Coronary artery (tissue), 2 donors: ENCODE data around the gene CYB561D1.

ENCODE experiments used
- DNase-seq: peaks from one replicate; pipeline ENCODE4 v3.0.0-alpha.2; 2017; ENCODE audit warnings: low spot score
- H3K27ac ChIP-seq, 2 donors: fragments of 200-600 bp; sonication (generic); one replicate each; pipeline ENCODE4 v1.5.1; 2016 to 2019
- H3K4me3 ChIP-seq: fragments of 200-600 bp; sonication (generic); 2 replicates; pipeline ENCODE4 v1.5.1; 2016; ENCODE audit warnings: mild to moderate bottlenecking, moderate library complexity
- TF ChIP-seq, protein P1 (sequence below): fragments of 200-600 bp; sonication (generic); IDR thresholded peaks from one replicate; pipeline ENCODE4 v1.5.1; 2019; ENCODE audit warnings: antibody characterized with exemption

Gene CYB561D1

DNA sequence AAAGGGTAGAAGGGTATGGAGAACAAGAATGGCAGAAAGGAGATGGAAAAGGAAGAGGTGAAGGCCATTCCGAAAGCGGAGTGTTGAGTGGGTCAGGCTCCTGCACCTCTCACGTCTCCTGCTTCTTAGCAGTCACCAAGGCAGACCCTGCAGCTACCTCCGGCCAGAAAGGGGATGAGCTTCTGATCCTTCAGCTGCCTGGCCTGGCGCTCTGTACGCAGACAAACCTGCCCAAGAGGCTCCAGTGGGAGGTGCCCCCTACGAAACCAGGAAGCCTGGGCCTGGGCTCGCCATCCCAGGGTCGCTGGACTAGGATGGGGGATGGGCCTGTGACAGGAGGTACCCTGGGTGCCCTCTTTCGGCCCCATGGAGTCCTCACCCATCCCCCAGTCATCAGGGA, 48.8 kb downstream of the CYB561D1 start:
- Histone ChIP-seq H3K4me3 (no peak overlapping the region), H3K27ac (no peak overlapping the region)
- TF ChIP-seq, protein P1, sequence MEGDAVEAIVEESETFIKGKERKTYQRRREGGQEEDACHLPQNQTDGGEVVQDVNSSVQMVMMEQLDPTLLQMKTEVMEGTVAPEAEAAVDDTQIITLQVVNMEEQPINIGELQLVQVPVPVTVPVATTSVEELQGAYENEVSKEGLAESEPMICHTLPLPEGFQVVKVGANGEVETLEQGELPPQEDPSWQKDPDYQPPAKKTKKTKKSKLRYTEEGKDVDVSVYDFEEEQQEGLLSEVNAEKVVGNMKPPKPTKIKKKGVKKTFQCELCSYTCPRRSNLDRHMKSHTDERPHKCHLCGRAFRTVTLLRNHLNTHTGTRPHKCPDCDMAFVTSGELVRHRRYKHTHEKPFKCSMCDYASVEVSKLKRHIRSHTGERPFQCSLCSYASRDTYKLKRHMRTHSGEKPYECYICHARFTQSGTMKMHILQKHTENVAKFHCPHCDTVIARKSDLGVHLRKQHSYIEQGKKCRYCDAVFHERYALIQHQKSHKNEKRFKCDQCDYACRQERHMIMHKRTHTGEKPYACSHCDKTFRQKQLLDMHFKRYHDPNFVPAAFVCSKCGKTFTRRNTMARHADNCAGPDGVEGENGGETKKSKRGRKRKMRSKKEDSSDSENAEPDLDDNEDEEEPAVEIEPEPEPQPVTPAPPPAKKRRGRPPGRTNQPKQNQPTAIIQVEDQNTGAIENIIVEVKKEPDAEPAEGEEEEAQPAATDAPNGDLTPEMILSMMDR, result no peak
- no peak for DNase-seq

DNA sequence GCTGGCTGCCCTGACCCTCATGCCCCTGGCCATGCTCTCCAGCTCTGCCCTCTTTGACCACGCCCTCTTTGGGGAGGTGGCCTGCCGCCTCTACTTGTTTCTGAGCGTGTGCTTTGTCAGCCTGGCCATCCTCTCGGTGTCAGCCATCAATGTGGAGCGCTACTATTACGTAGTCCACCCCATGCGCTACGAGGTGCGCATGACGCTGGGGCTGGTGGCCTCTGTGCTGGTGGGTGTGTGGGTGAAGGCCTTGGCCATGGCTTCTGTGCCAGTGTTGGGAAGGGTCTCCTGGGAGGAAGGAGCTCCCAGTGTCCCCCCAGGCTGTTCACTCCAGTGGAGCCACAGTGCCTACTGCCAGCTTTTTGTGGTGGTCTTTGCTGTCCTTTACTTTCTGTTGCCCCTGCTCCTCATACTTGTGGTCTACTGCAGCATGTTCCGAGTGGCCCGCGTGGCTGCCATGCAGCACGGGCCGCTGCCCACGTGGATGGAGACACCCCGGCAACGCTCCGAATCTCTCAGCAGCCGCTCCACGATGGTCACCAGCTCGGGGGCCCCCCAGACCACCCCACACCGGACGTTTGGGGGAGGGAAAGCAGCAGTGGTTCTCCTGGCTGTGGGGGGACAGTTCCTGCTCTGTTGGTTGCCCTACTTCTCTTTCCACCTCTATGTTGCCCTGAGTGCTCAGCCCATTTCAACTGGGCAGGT, 49.5 kb downstream of the CYB561D1 start:
- TF ChIP-seq, protein P1, result no peak
- H3K27ac ChIP-seq, result no peak overlapping the region
- DNase-seq, result no peak
- H3K4me3 ChIP-seq, result no peak overlapping the region

DNA sequence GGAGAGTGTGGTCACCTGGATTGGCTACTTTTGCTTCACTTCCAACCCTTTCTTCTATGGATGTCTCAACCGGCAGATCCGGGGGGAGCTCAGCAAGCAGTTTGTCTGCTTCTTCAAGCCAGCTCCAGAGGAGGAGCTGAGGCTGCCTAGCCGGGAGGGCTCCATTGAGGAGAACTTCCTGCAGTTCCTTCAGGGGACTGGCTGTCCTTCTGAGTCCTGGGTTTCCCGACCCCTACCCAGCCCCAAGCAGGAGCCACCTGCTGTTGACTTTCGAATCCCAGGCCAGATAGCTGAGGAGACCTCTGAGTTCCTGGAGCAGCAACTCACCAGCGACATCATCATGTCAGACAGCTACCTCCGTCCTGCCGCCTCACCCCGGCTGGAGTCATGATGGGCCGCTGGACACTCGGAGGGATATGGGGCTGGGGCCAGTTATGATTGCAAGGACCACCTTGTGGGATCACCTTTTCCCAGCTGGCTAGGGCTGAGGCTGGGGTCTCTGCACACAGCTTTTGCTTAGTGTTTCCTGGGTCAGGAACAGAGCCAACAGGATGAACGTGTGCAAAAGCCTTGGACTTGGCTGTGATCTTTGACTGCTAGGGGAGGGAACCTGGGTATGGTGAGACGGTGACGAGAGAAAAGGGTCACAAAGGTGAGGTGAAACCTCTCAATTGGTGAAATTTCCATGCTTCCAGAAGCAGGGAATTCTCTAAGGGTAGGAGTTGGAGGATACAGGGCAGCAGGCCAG, 50.3 kb downstream of the CYB561D1 start:
- Histone ChIP-seq H3K27ac (no peak overlapping the region), H3K4me3 (no peak overlapping the region)
- TF ChIP-seq, protein P1, result no peak
- no peak for DNase-seq

DNA sequence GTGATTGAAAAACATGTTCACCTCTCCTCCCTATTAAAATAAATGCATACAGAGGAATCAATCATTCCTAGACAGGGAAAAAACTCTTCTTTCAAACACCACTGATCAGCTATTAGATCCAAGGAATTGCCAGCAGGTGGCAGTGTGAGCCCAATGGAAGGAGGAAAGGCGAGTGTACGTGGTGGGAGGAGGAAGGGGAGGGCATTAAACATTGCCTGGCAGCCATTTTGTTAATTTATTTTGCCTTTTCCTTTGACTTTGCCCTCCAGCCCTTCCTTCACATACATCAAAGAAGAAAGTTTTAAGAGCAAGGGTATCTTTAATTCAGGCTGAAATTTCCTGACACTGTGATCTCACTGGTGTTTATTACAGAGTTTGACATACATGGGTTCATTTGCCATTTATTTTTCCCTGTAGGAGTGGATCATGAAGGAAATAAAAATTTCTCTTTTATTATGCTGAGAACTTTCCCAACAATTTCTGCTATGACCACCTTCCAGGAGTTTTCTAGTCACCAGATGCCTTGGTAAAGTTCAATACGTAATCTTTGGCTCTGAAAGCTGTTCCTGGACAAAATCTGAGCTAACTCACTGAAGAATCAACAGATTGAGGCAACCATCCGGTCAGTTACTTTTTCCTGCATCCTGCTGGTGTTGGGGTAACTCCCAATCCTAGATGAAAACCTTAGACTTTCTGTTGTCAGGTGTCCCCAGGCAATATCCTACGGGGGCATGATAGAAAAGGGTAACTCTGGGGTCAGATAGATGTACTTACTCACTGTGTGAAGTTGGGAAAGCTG, 52.6 kb downstream of the CYB561D1 start:
- Histone ChIP-seq H3K4me3 (peak overlapping the region; percentile 90), H3K27ac (peak overlapping the region; percentile 72 to 97)
- no peak for DNase-seq
- TF ChIP-seq, protein P1, result peak; percentile 88

DNA sequence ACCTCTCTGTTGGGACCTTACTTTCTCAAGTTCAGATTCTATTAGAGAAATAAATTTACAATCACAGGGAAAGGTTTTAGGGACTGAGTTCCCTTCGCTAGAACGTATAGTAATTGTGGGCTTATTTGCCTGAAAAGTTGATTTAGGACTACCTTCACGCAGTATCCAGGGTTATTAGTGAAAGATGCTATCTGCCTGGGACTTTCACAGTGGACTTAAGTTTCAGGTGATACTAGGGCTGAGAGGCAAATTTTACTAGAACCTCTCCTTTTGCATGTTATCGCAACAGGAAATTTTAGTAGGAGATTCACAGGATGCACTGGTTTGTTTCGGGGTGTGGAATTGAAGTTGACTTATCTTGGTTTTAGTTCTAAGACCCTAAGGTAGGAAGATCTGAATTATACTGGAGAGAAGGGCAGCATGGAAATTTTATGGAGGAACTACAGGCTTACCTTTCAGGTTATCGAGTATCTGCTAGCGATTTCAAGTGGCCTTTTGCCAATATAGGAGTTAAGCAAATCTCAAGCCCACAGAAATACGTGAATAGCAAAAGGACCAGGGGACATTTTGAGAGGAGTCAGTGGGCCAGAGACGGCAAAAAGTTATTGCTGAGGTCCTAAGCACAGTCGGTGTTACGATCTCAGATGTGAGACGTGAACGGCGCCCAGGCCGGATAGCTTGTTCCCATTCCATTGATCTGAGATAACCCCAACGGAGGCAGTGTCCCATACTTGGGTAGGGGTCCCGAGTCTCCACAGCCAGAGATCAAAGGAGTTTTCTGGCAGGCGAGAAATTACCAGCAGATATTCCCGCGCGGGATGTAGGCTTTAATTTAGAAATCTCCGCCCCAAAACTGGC, 53.8 kb downstream of the CYB561D1 start:
- H3K4me3 ChIP-seq, result peak overlapping the region; percentile 90
- H3K27ac ChIP-seq, result peak overlapping the region; percentile 96 to 97
- no peak for DNase-seq

More for the DNA sequence above, 53.8 kb downstream of the CYB561D1 start:
- TF ChIP-seq, protein P1, result no peak
